Mucosa of rectum (tissue), 2 donors: ENCODE data around the gene RPGR.

Experiments
- H3K27ac ChIP-seq, 2 donors: one replicate each; pipeline ENCODE4 v1.7.0; 2013; ENCODE audit warnings: inconsistent platforms in 2 of 2, low read depth in 2 of 2, low read length in 2 of 2
- H3K27me3 ChIP-seq, 2 donors: one replicate each; pipeline ENCODE4 v1.7.0; 2013; ENCODE audit warnings: low read length in 2 of 2; ENCODE audit not compliant: control insufficient read depth in 2 of 2, insufficient read depth in 2 of 2
- H3K36me3 ChIP-seq, 2 donors: one replicate each; pipeline ENCODE4 v1.7.0; 2013; ENCODE audit warnings: low read length in 2 of 2; ENCODE audit not compliant: control insufficient read depth in 2 of 2, insufficient read depth in 2 of 2
- H3K4me1 ChIP-seq, 2 donors: one replicate each; pipeline ENCODE4 v1.7.0; 2013; ENCODE audit warnings: low read length in 2 of 2, mild to moderate bottlenecking in 1 of 2; ENCODE audit not compliant: control insufficient read depth in 2 of 2, insufficient read depth in 2 of 2
- H3K4me3 ChIP-seq, 2 donors: one replicate each; pipeline ENCODE4 v1.7.0; 2013; ENCODE audit warnings: low read length in 2 of 2
- H3K9ac ChIP-seq, 2 donors: one replicate each; pipeline ENCODE4 v1.7.0; 2013; ENCODE audit warnings: low read length in 2 of 2, low read depth in 1 of 2, mild to moderate bottlenecking in 1 of 2
- H3K9me3 ChIP-seq, 2 donors: one replicate each; pipeline ENCODE4 v1.7.0; 2013; ENCODE audit warnings: low read length in 2 of 2; ENCODE audit not compliant: control insufficient read depth in 2 of 2
- donor health status: healthy.
- donor health status: Normal muscosa, but diverticular disease.

RPGR gene

DNA sequence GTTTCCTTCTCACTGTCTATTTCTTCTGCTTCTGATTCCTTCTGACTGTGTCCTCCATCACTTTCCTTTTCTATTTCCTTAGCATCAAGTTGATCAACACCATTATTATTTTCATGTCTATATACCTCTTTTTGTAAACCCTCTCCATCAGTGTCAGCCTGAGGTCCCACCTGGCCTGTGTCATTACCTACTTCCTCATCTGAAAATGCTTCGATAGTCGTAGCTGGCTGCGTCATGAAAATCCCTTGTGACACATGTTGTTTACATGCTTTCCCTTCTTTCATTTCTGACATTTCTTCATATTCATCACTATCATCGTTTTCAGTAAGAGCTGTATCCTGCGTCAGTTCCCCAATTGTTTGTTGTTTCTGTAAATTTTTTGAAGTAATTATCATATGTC, 39.6 kb downstream of the RPGR start:
- H3K9me3 ChIP-seq: no peaks in the 10 kb centered on the region
- no peaks in the 10 kb centered on the region for H3K27me3 ChIP-seq
- no peaks in the 10 kb centered on the region for H3K4me1 ChIP-seq

DNA sequence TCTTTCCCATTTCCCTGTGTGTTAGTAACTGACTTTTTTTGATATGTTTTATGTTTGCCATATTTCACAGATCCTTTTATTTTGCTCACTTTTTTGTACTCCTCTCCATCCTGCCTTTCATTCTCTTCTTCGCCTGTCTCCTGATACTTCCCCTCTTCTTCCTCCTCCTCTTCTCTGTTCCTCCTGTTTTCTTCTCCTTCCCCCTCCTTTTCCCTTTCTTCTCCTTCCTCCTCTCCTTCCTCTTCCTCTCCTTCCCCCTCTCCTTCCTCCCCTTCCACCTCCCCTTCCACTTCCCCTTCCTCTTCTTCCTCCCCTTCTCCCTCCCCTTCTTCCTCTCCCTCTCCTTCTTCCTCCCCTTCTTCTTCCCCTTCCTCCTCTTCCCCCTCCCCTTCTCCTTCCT, 41.7 kb downstream of the RPGR start:
- H3K9me3 ChIP-seq: no peaks in the 10 kb centered on the region
- H3K27me3 ChIP-seq: no peaks in the 10 kb centered on the region
- no peaks in the 10 kb centered on the region for H3K4me1 ChIP-seq
- no peaks in the 10 kb centered on the region for H3K36me3 ChIP-seq
- no peak overlapping the region for H3K4me3 ChIP-seq
- H3K27ac ChIP-seq: no peak overlapping the region
- H3K9ac ChIP-seq: no peak overlapping the region

More for the DNA sequence above, 39.6 kb downstream of the RPGR start:
- no peak overlapping the region for H3K27ac ChIP-seq
- H3K4me3 ChIP-seq: no peak overlapping the region
- H3K36me3 ChIP-seq: no peaks in the 10 kb centered on the region
- H3K9ac ChIP-seq: no peak overlapping the region

DNA sequence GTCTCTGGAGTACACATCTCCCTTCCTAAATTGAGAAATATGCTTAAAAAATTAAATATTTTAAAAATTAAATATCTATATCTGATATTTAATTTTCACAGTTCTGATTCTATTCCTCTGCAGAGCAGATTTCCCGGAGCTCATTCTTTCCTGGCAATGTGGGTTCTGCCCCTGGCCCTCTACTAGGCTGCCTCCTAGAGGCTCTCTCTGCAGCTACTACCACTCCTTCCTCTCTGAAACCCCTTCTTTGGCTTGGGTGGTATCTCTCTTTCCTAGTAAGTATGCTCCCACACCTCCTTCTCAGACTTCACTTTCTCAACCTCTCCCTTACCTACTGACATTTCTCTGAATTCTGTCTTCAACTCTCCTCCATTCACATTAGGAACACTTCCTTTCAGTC, 45.3 kb downstream of the RPGR start:
- no peaks in the 10 kb centered on the region for H3K27me3 ChIP-seq
- no peaks in the 10 kb centered on the region for H3K4me1 ChIP-seq
- H3K4me3 ChIP-seq: no peak overlapping the region
- no peak overlapping the region for H3K9ac ChIP-seq
- H3K27ac ChIP-seq: no peak overlapping the region
- no peaks in the 10 kb centered on the region for H3K9me3 ChIP-seq
- no peaks in the 10 kb centered on the region for H3K36me3 ChIP-seq

DNA sequence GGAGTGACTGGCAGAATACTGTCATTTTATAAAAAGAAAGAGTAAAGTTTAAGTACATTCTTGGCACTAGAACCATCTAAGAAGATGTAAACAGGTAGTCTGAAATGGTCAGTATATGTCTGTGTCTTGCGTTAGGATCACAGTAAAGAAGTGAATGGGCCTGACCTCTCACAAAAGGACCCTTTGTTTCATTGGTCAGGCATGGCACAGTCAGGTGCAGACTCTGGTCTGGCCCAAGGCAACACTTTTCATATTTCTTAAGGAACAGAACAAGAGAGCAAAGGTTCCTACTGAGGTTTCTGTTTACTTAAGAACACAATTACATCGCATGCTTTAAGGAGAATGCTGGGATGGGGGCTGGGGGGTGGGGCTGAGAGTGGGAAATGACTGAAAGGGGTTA, 48.1 kb downstream of the RPGR start:
- no peaks in the 10 kb centered on the region for H3K36me3 ChIP-seq
- H3K27me3 ChIP-seq: no peaks in the 10 kb centered on the region
- no peaks in the 10 kb centered on the region for H3K4me1 ChIP-seq
- no peak overlapping the region for H3K9ac ChIP-seq
- no peak overlapping the region for H3K4me3 ChIP-seq
- H3K9me3 ChIP-seq: no peaks in the 10 kb centered on the region
- no peak overlapping the region for H3K27ac ChIP-seq

DNA sequence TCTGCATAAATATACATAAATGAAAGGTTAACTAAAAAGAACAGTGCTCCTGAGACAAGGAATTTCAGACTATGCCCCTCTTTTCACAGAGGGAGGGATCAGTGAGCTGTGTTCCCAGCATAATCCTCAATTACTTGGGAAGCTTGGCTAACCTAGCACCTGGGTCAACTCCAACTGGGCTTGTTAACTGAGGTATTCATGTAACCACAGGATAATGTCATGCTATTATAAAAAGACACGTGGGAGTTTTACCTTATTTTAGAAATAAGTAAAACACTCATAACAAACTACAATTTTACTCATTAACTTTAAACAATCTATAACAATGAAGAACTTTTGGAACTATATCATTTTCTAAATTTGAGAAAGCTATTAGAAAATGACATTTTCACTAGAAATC, 48.6 kb downstream of the RPGR start:
- H3K4me3 ChIP-seq: no peak overlapping the region
- no peaks in the 10 kb centered on the region for H3K27me3 ChIP-seq
- H3K27ac ChIP-seq: no peak overlapping the region
- H3K9ac ChIP-seq: no peak overlapping the region
- H3K9me3 ChIP-seq: no peaks in the 10 kb centered on the region
- no peaks in the 10 kb centered on the region for H3K36me3 ChIP-seq
- no peaks in the 10 kb centered on the region for H3K4me1 ChIP-seq

DNA sequence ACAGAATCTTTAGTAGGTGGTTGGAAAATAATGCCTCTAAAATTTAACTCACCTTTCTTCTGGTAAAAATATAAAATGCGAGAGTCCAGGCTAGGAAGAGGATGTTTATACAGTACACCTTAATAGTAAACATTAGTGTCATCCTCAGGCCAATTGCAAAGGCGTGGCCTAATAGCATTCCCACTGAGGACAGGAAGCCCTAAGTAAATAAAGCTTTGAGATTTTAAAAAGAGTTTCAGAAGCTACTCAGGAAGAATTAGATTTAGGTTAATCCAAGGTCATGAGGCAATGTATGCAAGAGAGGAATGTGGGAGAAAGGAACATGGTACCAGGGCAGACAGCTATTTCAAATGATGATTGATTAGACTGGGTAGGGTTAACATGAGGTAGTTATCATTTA, 49.5 kb downstream of the RPGR start:
- Histone ChIP-seq H3K36me3 (no peaks in the 10 kb centered on the region), H3K4me3 (no peak overlapping the region), H3K9me3 (no peaks in the 10 kb centered on the region), H3K4me1 (no peaks in the 10 kb centered on the region), H3K27me3 (no peaks in the 10 kb centered on the region), H3K27ac (no peak overlapping the region), H3K9ac (no peak overlapping the region)

DNA sequence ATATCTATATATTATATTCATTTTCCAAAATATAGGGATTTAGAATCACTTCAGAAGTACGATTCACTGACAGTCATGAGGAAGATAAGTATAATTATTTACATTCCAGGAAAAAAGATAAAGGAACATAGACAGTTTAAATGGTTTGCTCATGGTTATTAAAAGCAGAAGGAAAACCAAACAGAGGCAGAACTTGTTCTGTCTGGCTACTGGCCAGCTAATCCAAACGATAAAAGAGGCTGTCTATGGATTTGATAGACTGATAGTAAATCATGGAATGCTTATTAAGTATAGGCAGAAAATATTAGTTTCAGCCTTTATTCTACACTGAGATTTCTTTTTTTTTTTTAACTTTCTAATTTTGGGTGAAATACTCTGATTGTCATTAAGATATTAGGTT, 50.2 kb downstream of the RPGR start:
- Histone ChIP-seq H3K27ac (no peak overlapping the region), H3K36me3 (no peaks in the 10 kb centered on the region), H3K9ac (no peak overlapping the region), H3K4me3 (no peak overlapping the region), H3K4me1 (no peaks in the 10 kb centered on the region), H3K9me3 (no peaks in the 10 kb centered on the region), H3K27me3 (no peaks in the 10 kb centered on the region)

DNA sequence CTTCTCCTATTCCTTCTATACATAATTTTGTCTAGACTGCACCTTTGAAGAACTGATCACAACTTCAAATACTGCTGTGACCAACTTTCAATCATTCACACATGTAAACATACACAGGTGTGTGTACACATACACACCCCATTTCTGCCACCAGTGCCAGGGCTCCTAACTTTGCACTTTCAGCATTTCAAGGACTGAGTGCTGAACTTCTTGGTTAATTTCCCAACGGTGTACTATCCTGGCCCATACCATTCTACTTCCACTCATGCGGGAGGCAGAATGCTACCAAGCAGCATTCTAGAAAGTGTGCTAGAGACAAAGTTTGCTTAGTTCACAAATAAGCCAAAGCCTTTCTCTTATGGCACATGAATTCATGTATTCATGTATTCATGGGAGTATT, 51.2 kb downstream of the RPGR start:
- Histone ChIP-seq H3K9ac (no peak overlapping the region), H3K4me1 (no peaks in the 10 kb centered on the region), H3K36me3 (no peaks in the 10 kb centered on the region), H3K4me3 (no peak overlapping the region), H3K27ac (no peak overlapping the region), H3K27me3 (no peaks in the 10 kb centered on the region), H3K9me3 (no peaks in the 10 kb centered on the region)

DNA sequence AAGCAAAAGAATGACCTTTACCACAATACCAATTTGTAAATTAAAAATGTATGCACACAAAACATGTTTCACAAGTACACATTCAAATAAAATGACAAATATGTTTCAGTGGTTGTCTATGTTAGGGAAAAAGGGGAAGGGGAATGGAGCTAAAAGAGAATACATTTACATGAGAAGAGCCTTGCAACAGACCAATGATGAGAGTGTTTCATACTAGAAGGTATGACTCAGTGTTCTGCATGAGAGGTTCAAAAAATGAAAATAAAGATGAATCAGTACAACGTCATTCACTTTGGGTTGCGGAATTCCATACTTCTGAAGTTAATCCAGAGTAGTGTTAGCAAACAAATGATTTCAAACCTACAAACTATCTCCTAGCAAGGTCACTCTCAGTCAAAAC, 51.7 kb downstream of the RPGR start:
- no peak overlapping the region for H3K9ac ChIP-seq
- no peaks in the 10 kb centered on the region for H3K4me1 ChIP-seq
- no peak overlapping the region for H3K27ac ChIP-seq
- H3K36me3 ChIP-seq: no peaks in the 10 kb centered on the region
- H3K4me3 ChIP-seq: no peak overlapping the region
- no peaks in the 10 kb centered on the region for H3K27me3 ChIP-seq
- no peaks in the 10 kb centered on the region for H3K9me3 ChIP-seq

DNA sequence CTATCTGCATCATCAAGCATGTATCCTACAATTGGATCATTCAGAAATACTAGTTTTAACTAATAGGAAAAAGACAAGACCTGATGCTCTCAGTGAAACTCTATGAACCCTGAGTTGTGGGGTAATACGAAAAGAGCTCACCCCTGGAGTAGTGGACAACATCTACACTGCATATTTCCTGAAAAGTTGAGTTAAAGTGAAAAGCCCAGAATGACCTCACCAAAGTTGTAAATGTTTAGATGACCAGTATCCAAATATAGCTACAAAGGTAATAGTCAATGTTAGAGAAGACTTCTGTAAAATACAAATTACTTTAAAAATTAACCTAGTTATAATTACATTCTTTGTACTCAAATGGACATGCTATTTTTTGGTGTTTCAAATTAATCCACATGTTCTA, 53.9 kb downstream of the RPGR start:
- no peak overlapping the region for H3K4me3 ChIP-seq
- H3K27me3 ChIP-seq: no peaks in the 10 kb centered on the region

DNA sequence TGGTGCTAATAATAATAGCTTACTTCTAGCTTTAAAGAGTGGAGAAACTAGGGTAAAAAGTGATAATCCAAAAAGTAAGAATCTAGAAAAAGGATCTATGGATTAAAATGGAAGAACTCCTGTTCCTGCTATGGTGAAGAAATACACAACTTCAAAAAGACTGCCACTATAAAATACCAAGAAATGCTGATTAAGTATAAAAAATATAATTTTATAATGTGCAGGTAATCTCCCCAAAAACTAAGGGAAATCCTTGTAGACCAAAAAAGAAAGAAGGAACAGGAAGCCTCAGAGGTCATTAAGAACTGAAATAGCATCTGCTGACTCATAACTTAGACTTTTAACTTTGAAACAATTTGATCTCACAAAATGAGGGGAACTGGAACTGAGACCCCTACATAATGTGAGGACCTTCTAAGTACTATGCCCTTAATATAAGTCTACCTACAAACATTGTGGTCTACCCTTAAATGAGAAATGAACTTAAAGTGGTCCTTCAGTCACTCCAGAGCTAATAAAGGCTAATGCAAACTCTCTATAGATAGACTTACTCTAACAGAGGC, 56.1 kb downstream of the RPGR start:
- H3K27me3 ChIP-seq: no peaks in the 10 kb centered on the region
- H3K36me3 ChIP-seq: no peaks in the 10 kb centered on the region
- H3K9me3 ChIP-seq: no peaks in the 10 kb centered on the region
- no peak overlapping the region for H3K9ac ChIP-seq
- H3K4me1 ChIP-seq: no peaks in the 10 kb centered on the region
- no peak overlapping the region for H3K4me3 ChIP-seq
- H3K27ac ChIP-seq: no peak overlapping the region

More for the DNA sequence above, 53.9 kb downstream of the RPGR start:
- H3K9ac ChIP-seq: no peak overlapping the region
- H3K9me3 ChIP-seq: no peaks in the 10 kb centered on the region
- no peaks in the 10 kb centered on the region for H3K36me3 ChIP-seq
- no peak overlapping the region for H3K27ac ChIP-seq
- H3K4me1 ChIP-seq: no peaks in the 10 kb centered on the region
